SU-DHL-6 (cell line): ENCODE measurements around the gene NPSR1.

ENCODE experiments used
- H2AFZ ChIP-seq: fragments of 200-600 bp; sonication (generic); 2 replicates; pipeline ENCODE4 v1.6.1; 2014; ENCODE audit warnings: low read depth, mild to moderate bottlenecking, moderate library complexity, mixed read lengths, antibody characterized with exemption, low read length; ENCODE audit not compliant: severe bottlenecking
- H3F3A ChIP-seq: fragments of 200-600 bp; shearing (Covaris generic); 2 replicates; pipeline ENCODE4 v1.6.0; 2016; ENCODE audit warnings: antibody characterized with exemption, mild to moderate bottlenecking; ENCODE audit not compliant: insufficient read depth
- H3K27ac ChIP-seq: fragments of 200-600 bp; sonication (generic); 2 replicates; pipeline ENCODE4 v1.5.1; 2016; ENCODE audit warnings: low read depth, mild to moderate bottlenecking, low read length, moderate library complexity, mixed read lengths
- H3K27me3 ChIP-seq: fragments of 200-600 bp; sonication (generic), shearing (Covaris generic); 2 replicates; pipeline ENCODE4 v1.6.0; 2014; ENCODE audit warnings: mild to moderate bottlenecking, low read length
- H3K36me3 ChIP-seq: fragments of 200-600 bp; sonication (generic); 2 replicates; pipeline ENCODE4 v1.6.1; 2014; ENCODE audit warnings: mild to moderate bottlenecking, low read length, mixed read lengths
- H3K4me2 ChIP-seq: fragments of 300-600, 200-600 bp; shearing (Covaris generic), sonication (generic); 2 replicates; pipeline ENCODE4 v1.6.0; 2014; ENCODE audit warnings: low read length, low read depth, mild to moderate bottlenecking; ENCODE audit not compliant: poor library complexity, severe bottlenecking
- H3K4me3 ChIP-seq: fragments of 200-600 bp; sonication (generic); 2 replicates; pipeline ENCODE4 v1.5.1; 2014; ENCODE audit warnings: antibody characterized with exemption, low read length, mild to moderate bottlenecking, mixed read lengths; ENCODE audit not compliant: insufficient read depth, poor library complexity, severe bottlenecking
- H3K79me2 ChIP-seq: fragments of 200-600 bp; sonication (generic); 2 replicates; pipeline ENCODE4 v1.6.1; 2014; ENCODE audit warnings: mild to moderate bottlenecking, low read length, moderate library complexity; ENCODE audit not compliant: insufficient read depth
- H3K9ac ChIP-seq: fragments of 200-600 bp; sonication (generic); 2 replicates; pipeline ENCODE4 v1.7.0; 2014; ENCODE audit warnings: mild to moderate bottlenecking, low read length
- H3K9me2 ChIP-seq: fragments of 200-600 bp; sonication (generic); replicated peaks from 2 replicates; pipeline ENCODE4 v1.6.1; 2014; ENCODE audit warnings: low read length; ENCODE audit not compliant: insufficient read depth
- H3K9me3 ChIP-seq: fragments of 200-600 bp; sonication (generic); 2 replicates; pipeline ENCODE4 v1.6.1; 2014; ENCODE audit warnings: low read length, mixed read lengths; ENCODE audit not compliant: insufficient read depth
- H4K20me1 ChIP-seq: fragments of 200-600 bp; sonication (generic); 2 replicates; pipeline ENCODE4 v1.6.1; 2014; ENCODE audit warnings: low read depth, mild to moderate bottlenecking, antibody characterized with exemption, low read length, moderate library complexity, mixed read lengths
- EZH2phosphoT487 ChIP-seq: fragments of 200-600 bp; sonication (generic), shearing (Covaris generic); conservative IDR thresholded peaks from 2 replicates; pipeline ENCODE4 v1.6.1; 2018; ENCODE audit warnings: mild to moderate bottlenecking, antibody characterized with exemption, low read length, moderate library complexity, mixed read lengths
- TF ChIP-seq, protein P1 (sequence below): fragments of 200-600 bp; sonication (generic); IDR thresholded peaks from one replicate; pipeline ENCODE4 v1.5.1; 2017; ENCODE audit warnings: antibody characterized with exemption, mild to moderate bottlenecking, low read length, moderate library complexity; ENCODE audit not compliant: insufficient read depth, poor library complexity, severe bottlenecking

The NPSR1 gene

DNA sequence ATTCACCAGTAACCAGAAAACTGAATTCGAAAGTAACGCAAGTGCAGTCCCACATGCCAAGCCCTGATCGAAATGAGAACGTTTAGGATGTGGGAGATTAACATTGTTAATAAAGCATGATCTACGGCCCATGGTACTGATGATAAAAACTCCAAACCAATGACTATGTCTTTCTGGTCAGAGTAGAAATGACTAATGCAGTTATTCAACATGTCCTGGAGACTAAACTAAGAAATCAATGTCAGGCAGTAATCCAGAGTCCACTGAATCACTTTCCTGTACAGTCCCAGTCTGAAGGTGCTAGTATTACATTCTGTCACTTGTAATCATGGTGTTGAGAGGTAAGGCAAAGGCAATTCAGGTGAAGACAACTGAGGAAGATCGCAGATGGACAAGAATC is 14.4 kb downstream of the NPSR1 start:
- Histone ChIP-seq H3K36me3 (no peaks in the 10 kb centered on the region), H3K9ac (no peak overlapping the region), H3F3A (no peaks in the 10 kb centered on the region), H3K27me3 (no peaks in the 10 kb centered on the region; the same call in 1 of the 2 replicates), H3K9me2 (no peaks in the 10 kb centered on the region), H3K27ac (no peak overlapping the region), H2AFZ (no peak overlapping the region), H3K79me2 (no peaks in the 10 kb centered on the region), H3K9me3 (no peaks in the 10 kb centered on the region), H4K20me1 (no peaks in the 10 kb centered on the region), H3K4me3 (no peak overlapping the region), H3K4me2 (no peak overlapping the region)
- no peak for TF ChIP-seq EZH2phosphoT487
- TF ChIP-seq, protein P1, sequence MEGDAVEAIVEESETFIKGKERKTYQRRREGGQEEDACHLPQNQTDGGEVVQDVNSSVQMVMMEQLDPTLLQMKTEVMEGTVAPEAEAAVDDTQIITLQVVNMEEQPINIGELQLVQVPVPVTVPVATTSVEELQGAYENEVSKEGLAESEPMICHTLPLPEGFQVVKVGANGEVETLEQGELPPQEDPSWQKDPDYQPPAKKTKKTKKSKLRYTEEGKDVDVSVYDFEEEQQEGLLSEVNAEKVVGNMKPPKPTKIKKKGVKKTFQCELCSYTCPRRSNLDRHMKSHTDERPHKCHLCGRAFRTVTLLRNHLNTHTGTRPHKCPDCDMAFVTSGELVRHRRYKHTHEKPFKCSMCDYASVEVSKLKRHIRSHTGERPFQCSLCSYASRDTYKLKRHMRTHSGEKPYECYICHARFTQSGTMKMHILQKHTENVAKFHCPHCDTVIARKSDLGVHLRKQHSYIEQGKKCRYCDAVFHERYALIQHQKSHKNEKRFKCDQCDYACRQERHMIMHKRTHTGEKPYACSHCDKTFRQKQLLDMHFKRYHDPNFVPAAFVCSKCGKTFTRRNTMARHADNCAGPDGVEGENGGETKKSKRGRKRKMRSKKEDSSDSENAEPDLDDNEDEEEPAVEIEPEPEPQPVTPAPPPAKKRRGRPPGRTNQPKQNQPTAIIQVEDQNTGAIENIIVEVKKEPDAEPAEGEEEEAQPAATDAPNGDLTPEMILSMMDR, result no peak

DNA sequence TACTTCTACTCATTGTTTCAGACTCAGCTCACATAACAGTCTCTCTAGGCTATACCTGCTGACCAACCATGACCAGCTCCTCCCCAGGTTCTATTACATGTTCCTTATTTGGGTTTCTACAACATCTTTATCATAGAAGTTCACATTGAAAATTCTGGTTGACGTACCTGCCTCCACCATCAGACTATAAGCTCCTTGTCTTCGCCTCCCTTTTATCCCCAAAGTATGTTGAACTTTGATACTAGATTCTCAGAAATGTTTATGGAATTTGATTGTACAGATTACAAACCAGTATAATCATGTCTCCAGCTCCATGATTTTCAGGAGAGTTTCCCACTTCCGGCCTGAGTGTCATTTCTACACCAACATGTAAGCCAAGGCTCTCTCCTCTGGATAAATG is 15.0 kb downstream of the NPSR1 start:
- Histone ChIP-seq H3K36me3 (no peaks in the 10 kb centered on the region), H3K27ac (no peak overlapping the region), H3K9me2 (no peaks in the 10 kb centered on the region), H4K20me1 (no peaks in the 10 kb centered on the region), H3K4me2 (no peak overlapping the region), H3K9me3 (no peaks in the 10 kb centered on the region), H2AFZ (no peak overlapping the region), H3K4me3 (no peak overlapping the region), H3F3A (no peaks in the 10 kb centered on the region), H3K79me2 (no peaks in the 10 kb centered on the region), H3K9ac (no peak overlapping the region), H3K27me3 (no peaks in the 10 kb centered on the region; the same call in 1 of the 2 replicates)
- no peak for TF ChIP-seq EZH2phosphoT487
- TF ChIP-seq, protein P1, result no peak

DNA sequence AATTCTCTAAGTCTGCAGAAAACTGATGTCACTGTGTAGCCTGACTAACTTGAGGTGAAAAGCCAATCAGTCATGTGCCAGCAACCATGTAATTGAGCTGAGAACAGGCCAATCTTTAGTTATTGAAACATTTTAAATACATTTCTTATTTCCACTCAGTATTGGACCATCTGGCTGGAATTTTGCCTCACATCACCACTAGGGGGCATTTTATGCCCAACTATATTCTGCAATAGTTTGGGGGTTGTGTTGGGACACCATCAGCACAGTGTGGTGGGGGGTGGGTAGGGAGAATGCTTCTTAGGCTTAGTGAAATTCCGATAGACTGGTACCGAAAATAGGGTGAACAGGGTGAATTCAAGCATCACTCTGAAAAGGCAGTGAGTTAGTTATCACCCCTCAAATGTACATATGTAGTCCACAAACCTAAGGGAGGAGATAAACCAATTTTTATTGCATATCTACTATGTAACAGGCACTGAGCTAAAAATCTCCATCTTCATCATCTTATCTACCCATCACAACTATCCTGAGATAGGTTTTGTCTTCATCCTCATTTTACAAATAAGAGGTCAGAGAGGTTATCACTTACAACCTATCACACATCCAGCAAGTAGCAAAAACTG is 17.8 kb downstream of the NPSR1 start:
- Histone ChIP-seq H4K20me1 (no peaks in the 10 kb centered on the region), H3K9me2 (no peaks in the 10 kb centered on the region), H3K9me3 (no peaks in the 10 kb centered on the region), H3K9ac (no peak overlapping the region), H3K4me2 (no peak overlapping the region), H3K4me3 (no peak overlapping the region), H3K27ac (no peak overlapping the region), H3K27me3 (no peaks in the 10 kb centered on the region; the same call in 1 of the 2 replicates), H2AFZ (no peak overlapping the region), H3K36me3 (no peaks in the 10 kb centered on the region), H3K79me2 (no peaks in the 10 kb centered on the region), H3F3A (no peaks in the 10 kb centered on the region)
- TF ChIP-seq, protein P1, result peak; percentile 94
- TF ChIP-seq EZH2phosphoT487, result no peak
